Esophagus muscularis mucosa (tissue), 4 donors: ENCODE results near the gene CTTNBP2. TPM values are rescaled to one million over a fixed set of nuclear protein-coding genes. Genes with fewer than 3 reads are reported as not detected.

Experiments
- DNase-seq: peaks from one replicate; pipeline ENCODE4 v3.0.0-alpha.2; 2017; ENCODE audit errors: extremely low spot score
- H3K27ac ChIP-seq, 4 donors: fragments of 200-600 bp; sonication (generic); replicated peaks in 1 of 4; 1 replicate in 3 of 4; 2 replicates in 1 of 4; pipeline ENCODE4 v1.5.1; 2016 to 2019; ENCODE audit warnings: mild to moderate bottlenecking in 1 of 4
- H3K27me3 ChIP-seq, 4 donors: fragments of 200-600 bp; sonication (generic); one replicate each; pipeline versions ENCODE4 v1.5.1 to v1.6.0; 2016 to 2019
- H3K36me3 ChIP-seq, 4 donors: fragments of 200-600 bp; sonication (generic); one replicate each; pipeline ENCODE4 v1.5.1; 2016 to 2019
- H3K4me1 ChIP-seq, 4 donors: fragments of 200-600 bp; sonication (generic); one replicate each; pipeline ENCODE4 v1.5.1; 2016 to 2019
- H3K4me3 ChIP-seq, 4 donors: fragments of 200-600 bp; sonication (generic); 1 replicate in 2 of 4; 2 replicates in 2 of 4; pipeline ENCODE4 v1.5.1; 2016 to 2019; ENCODE audit warnings: mild to moderate bottlenecking in 4 of 4, moderate library complexity in 1 of 4
- H3K9me3 ChIP-seq, 4 donors: fragments of 200-600 bp; sonication (generic); 1 replicate in 3 of 4; 2 replicates in 1 of 4; pipeline ENCODE4 v1.5.1; 2016 to 2019
- CTCF ChIP-seq, 3 experiments: fragments of 200-600 bp in 2 of 3; fragments of 450-650 bp in 1 of 3; sonication (generic) in 2 of 3; IDR thresholded peaks; one replicate each; pipeline ENCODE4 v1.5.1; 2017 to 2019; ENCODE audit warnings: antibody characterized with exemption in 3 of 3, mild to moderate bottlenecking in 2 of 3, moderate library complexity in 1 of 3
- EP300 ChIP-seq: sonication (generic); formaldehyde crosslinking; IDR thresholded peaks from one replicate; pipeline ENCODE4 v1.6.1; 2017; ENCODE audit warnings: antibody characterized with exemption
- POLR2A ChIP-seq: fragments of 450-650 bp; IDR thresholded peaks from one replicate; pipeline ENCODE4 v1.6.1; 2017; ENCODE audit warnings: antibody characterized with exemption, moderate library complexity, mild to moderate bottlenecking, low read depth
- POLR2AphosphoS5 ChIP-seq, 2 donors: sonication (generic); formaldehyde crosslinking; IDR thresholded peaks; one replicate each; pipeline ENCODE4 v1.6.1; 2017; ENCODE audit warnings: antibody characterized with exemption in 2 of 2
- WGBS: methylation state at CpG from one replicate; pipeline ENCODE4 v1.1.5; 2018; 5-methylcytosine and 5-hydroxymethylcytosine counted together
- intact Hi-C: fragments of 100-400 bp; cut with DNase I; formaldehyde crosslinking; loops from one replicate; pipeline ENCODE4 v1.15.1; 2023
- total RNA-seq, 4 donors: library from RNA; depleted of rRNA; stranded (reverse); fragments of >200 nt; gene quantifications; one replicate each; pipeline versions ENCODE4 v1.1.0 to v1.2.1, GENCODE V29; 2016

CTTNBP2 gene
- total RNA-seq, 4 donors from 2014 or later: 11.6 to 23.7 (median 13.7) TPM

- H3K4me3 ChIP-seq: no peak overlapping the region
- H3K27ac ChIP-seq: no peak overlapping the region
- intact Hi-C loops: no loop called here
- H3K9me3 ChIP-seq: no peaks in the 10 kb centered on the region
- no peaks in the 10 kb centered on the region for H3K36me3 ChIP-seq
- H3K4me1 ChIP-seq: no peaks in the 10 kb centered on the region
- H3K27me3 ChIP-seq: no peaks in the 10 kb centered on the region
- WGBS: 83% methylated on average over 8 of the region's 8 CpGs
- DNase-seq: no peak
- no peak for TF ChIP-seq EP300
Observed at GRCh38 chr7:117683430-117684175, 189.6 kb downstream of the CTTNBP2 start.

DNA sequence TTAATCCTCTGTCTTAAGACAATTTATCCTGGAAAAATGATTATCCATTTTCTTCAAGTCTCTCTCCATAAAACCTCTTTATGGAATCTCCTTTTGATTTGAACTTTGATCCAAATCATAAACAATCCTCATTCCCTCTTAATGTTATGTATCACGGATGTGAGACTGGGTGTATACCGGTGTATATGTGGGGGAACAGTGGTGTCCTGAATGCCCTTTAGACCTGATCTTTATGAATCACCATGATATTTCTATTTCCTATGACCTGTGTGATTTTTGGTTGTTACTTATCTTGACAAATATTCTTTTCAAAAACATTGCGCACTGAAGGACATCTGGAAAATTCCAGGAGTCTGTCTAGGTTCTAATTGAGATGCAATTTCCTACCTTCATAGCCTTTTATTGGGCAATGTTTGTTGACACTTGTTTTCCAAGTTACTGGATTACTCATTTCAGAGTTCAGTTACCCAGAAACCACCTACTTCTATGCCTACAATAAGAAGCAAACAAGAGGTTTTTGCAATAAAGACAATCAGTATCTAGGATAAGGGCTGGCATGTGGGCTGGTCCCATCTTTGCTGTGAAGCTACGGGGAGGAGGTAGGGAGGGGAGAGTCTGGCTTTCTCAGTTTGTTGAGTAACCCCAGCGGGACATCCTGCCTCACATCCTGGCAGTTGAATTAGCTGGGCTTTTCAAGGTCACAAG lies 190.4 kb downstream of the CTTNBP2 start:
- Histone ChIP-seq H3K36me3 (no peaks in the 10 kb centered on the region), H3K9me3 (no peaks in the 10 kb centered on the region), H3K27ac (no peak overlapping the region), H3K27me3 (no peaks in the 10 kb centered on the region), H3K4me1 (no peaks in the 10 kb centered on the region), H3K4me3 (no peak overlapping the region)
- 60% methylated on average over 5 of the region's 5 CpGs for WGBS
- DNase-seq: no peak
- TF ChIP-seq CTCF (IDR thresholded peaks at IDR 0.05): no peak
- no peak for TF ChIP-seq POLR2A
- intact Hi-C loops: no loop called here

GRCh38 chr7:117679120-117679519 lies 194.1 kb downstream of the CTTNBP2 start:
- intact Hi-C loops: no loop called here
- Histone ChIP-seq H3K4me3 (no peak overlapping the region), H3K9me3 (no peaks in the 10 kb centered on the region), H3K27ac (no peak overlapping the region), H3K27me3 (no peaks in the 10 kb centered on the region), H3K36me3 (no peaks in the 10 kb centered on the region), H3K4me1 (no peaks in the 10 kb centered on the region)
- DNase-seq: no peak
- 86% methylated on average over 3 of the region's 3 CpGs for WGBS
- TF ChIP-seq EP300 (no peak), POLR2AphosphoS5 (IDR thresholded peaks at IDR 0.05) (no peak), POLR2A (no peak), CTCF (IDR thresholded peaks at IDR 0.05) (no peak)

- intact Hi-C loops: no loop called here
- no peak for DNase-seq
- Histone ChIP-seq H3K4me1 (peaks cover 0 to 7% (median 0%) of the 10 kb centered on the region in 4 donors), H3K27me3 (no peaks in the 10 kb centered on the region), H3K36me3 (no peaks in the 10 kb centered on the region), H3K9me3 (no peaks in the 10 kb centered on the region), H3K27ac (no peak overlapping the region), H3K4me3 (no peak overlapping the region)
- TF ChIP-seq POLR2A (no peak), EP300 (no peak), CTCF (IDR thresholded peaks at IDR 0.05) (no peak), POLR2AphosphoS5 (IDR thresholded peaks at IDR 0.05) (no peak)
- 58% methylated on average over 3 of the region's 3 CpGs for WGBS
Observed at GRCh38 chr7:117675497-117676435, 197.5 kb downstream of the CTTNBP2 start.

- Histone ChIP-seq H3K4me3 (no peak overlapping the region), H3K36me3 (no peaks in the 10 kb centered on the region), H3K9me3 (no peaks in the 10 kb centered on the region), H3K27ac (no peak overlapping the region), H3K4me1 (peaks cover 0 to 7% (median 0%) of the 10 kb centered on the region in 4 donors), H3K27me3 (no peaks in the 10 kb centered on the region)
- WGBS: 7% methylated on average over 3 of the region's 3 CpGs
- no peak for DNase-seq
- intact Hi-C loops: loop anchor here (5.0 kb wide), 1 partner anchor 217 kb away; no protein-coding TSS in a partner anchor
- TF ChIP-seq POLR2AphosphoS5 (IDR thresholded peaks at IDR 0.05): no peak
- no peak for TF ChIP-seq CTCF (IDR thresholded peaks at IDR 0.05)
- TF ChIP-seq EP300: no peak
- no peak for TF ChIP-seq POLR2A
Observed at GRCh38 chr7:117674617-117675016, 198.6 kb downstream of the CTTNBP2 start.
